K562 (cell line): Measurements from ENCODE around the gene TENM4. TPM values are rescaled to one million over a fixed set of nuclear protein-coding genes. Genes with fewer than 3 reads are reported as not detected.

Source experiments
- ATAC-seq: fragments of 200-7000 bp; cut with Tn5 transposase; 3 replicates; pipeline ENCODE4 v1.9.1; 2020; ENCODE audit warnings: moderate library complexity
- BruUV-seq: library from RNA; stranded (reverse); fragments of 400-500 nt; replicated peaks from 2 replicates; lab custom pipeline; 2021; lab: Mats Ljungman, UMichigan
- CTCF ChIA-PET: fragments of 300-600 bp; formaldehyde crosslinking; extraction: SDS; loops from one replicate; lab custom pipeline; 2021; ENCODE audit warnings: low intra/inter-chr PET ratio; lab: Yijun Ruan, JAX
- POLR2A ChIA-PET: fragments of 300-600, 350-650 bp; sonication (Branson Sonifier 250); formaldehyde crosslinking; extraction: SDS; loops from one replicate; lab custom pipeline; 2021; ENCODE audit warnings: antibody characterized with exemption, inconsistent platforms; lab: Yijun Ruan, JAX
- DNase-seq, 4 experiments: peaks; one replicate each; pipeline versions ENCODE4 v3.0.0 to v3.0.0-alpha.2; 2011 to 2018; ENCODE audit warnings: low spot score in 3 of 4, mixed read lengths in 3 of 4; ENCODE audit errors: extremely low read depth in 1 of 4
- FAIRE-seq: peaks from 2 replicates; lab custom pipeline; 2011; peaks lifted over from hg19 to GRCh38; lab: Jason Lieb, UNC
- H2AFZ ChIP-seq: 2 replicates; pipeline ENCODE4 v1.6.0; 2011; ENCODE audit warnings: low read depth, low read length, control low read depth, inconsistent platforms
- H3K27ac ChIP-seq: fragments of 200-600 bp; 3 replicates; pipeline ENCODE4 v1.8.0; 2011; ENCODE audit warnings: low read depth, mild to moderate bottlenecking, control low read depth, inconsistent platforms, low read length, moderate library complexity, mixed read lengths; ENCODE audit errors: extremely low read depth
- H3K27me3 ChIP-seq, 2 experiments: fragments of 300-600 bp in 1 of 2; 2 replicates in 1 of 2; 3 replicates in 1 of 2; pipeline versions ENCODE4 v1.6.0 to v1.8.0; 2011; ENCODE audit warnings: inconsistent platforms in 2 of 2, low read length in 2 of 2, mild to moderate bottlenecking in 1 of 2, mixed read lengths in 1 of 2, moderate library complexity in 1 of 2; ENCODE audit not compliant: control insufficient read depth in 2 of 2, insufficient read depth in 2 of 2
- H3K36me3 ChIP-seq: fragments of 300-600 bp; 3 replicates; pipeline ENCODE4 v1.8.0; 2011; ENCODE audit warnings: mild to moderate bottlenecking, low read length, inconsistent platforms; ENCODE audit not compliant: control insufficient read depth, insufficient read depth
- H3K4me1 ChIP-seq, 2 experiments: fragments of 200-600 bp in 1 of 2; replicated peaks in 1 of 2; 2 replicates in 1 of 2; 3 replicates in 1 of 2; pipeline versions ENCODE4 v1.5.1 to v1.8.0; 2011; ENCODE audit warnings: inconsistent platforms in 2 of 2, low read length in 2 of 2, mild to moderate bottlenecking in 1 of 2, mixed read lengths in 1 of 2, moderate library complexity in 1 of 2; ENCODE audit not compliant: control insufficient read depth in 2 of 2, insufficient read depth in 2 of 2
- H3K4me2 ChIP-seq: 2 replicates; pipeline ENCODE4 v1.6.1; 2011; ENCODE audit warnings: low read length, control low read depth, inconsistent platforms, mixed read lengths; ENCODE audit not compliant: insufficient read depth
- H3K4me3 ChIP-seq: fragments of 200-600 bp; sonication (generic), shearing (Covaris generic); 2 replicates; pipeline ENCODE4 v1.5.1; 2016; ENCODE audit warnings: control low read depth, inconsistent platforms
- H3K79me2 ChIP-seq: fragments of 200-600 bp; 3 replicates; pipeline ENCODE4 v1.8.0; 2011; ENCODE audit warnings: low read length, inconsistent platforms; ENCODE audit not compliant: control insufficient read depth, insufficient read depth
- H3K9ac ChIP-seq, 2 experiments: 2 replicates each; pipeline versions ENCODE4 v1.6.0 to v1.6.1; 2011; ENCODE audit warnings: low read depth in 2 of 2, low read length in 2 of 2, control low read depth in 1 of 2, inconsistent platforms in 1 of 2, mild to moderate bottlenecking in 1 of 2, mixed read lengths in 1 of 2; ENCODE audit not compliant: insufficient read depth in 1 of 2
- H3K9me1 ChIP-seq: one replicate; pipeline ENCODE4 v1.6.0; 2011; ENCODE audit warnings: inconsistent platforms, mild to moderate bottlenecking, low read length, moderate library complexity; ENCODE audit not compliant: control insufficient read depth, insufficient read depth
- H3K9me3 ChIP-seq: replicated peaks from 2 replicates; pipeline ENCODE4 v1.5.1; 2011; ENCODE audit warnings: low read depth, low read length, inconsistent platforms; ENCODE audit not compliant: control insufficient read depth, insufficient read depth
- H4K20me1 ChIP-seq: replicated peaks from 2 replicates; pipeline ENCODE4 v1.6.1; 2011; ENCODE audit warnings: low read length, inconsistent platforms, mixed read lengths; ENCODE audit not compliant: control insufficient read depth, insufficient read depth
- EGR1 ChIP-seq: fragments of 450-650 bp; conservative IDR thresholded peaks from 2 replicates; pipeline ENCODE4 v1.6.1; 2017; ENCODE audit warnings: mild to moderate bottlenecking
- FOS ChIP-seq: IDR thresholded peaks from 3 replicates; pipeline ENCODE4 v1.6.1; 2011; ENCODE audit not compliant: insufficient read length; ENCODE audit errors: extremely low read depth
- KHSRP ChIP-seq: fragments of 450-650 bp; IDR thresholded peaks from 2 replicates; pipeline ENCODE4 v1.6.1; 2017
- MBD1 ChIP-seq: fragments of 250-450 bp; sonication (Bioruptor Pico); IDR thresholded peaks from 2 replicates; pipeline ENCODE4 v1.8.0; 2022; ENCODE audit warnings: inconsistent platforms
- MXI1 ChIP-seq: IDR thresholded peaks from 2 replicates; pipeline ENCODE4 v1.6.1; 2011; ENCODE audit warnings: low read depth, mild to moderate bottlenecking, improper control_type of control experiment, low read length
- NFE2L1 ChIP-seq: fragments of 450-650 bp; IDR thresholded peaks from 2 replicates; pipeline ENCODE4 v1.6.1; 2016; ENCODE audit warnings: missing genetic modification characterization, low read depth, mild to moderate bottlenecking, missing compliant biosample characterization, moderate library complexity, borderline replicate concordance
- SRSF7 ChIP-seq: fragments of 200-400 bp; formaldehyde crosslinking; optimal IDR thresholded peaks from 2 replicates; pipeline ENCODE3; 2017; ENCODE audit warnings: mild to moderate bottlenecking, low read depth, low read length
- TCF3 ChIP-seq: sonication (generic); formaldehyde crosslinking; IDR thresholded peaks from 2 replicates; pipeline ENCODE4 v1.4.0; 2020; ENCODE audit warnings: mild to moderate bottlenecking, missing genetic modification reagents
- ZFP36 ChIP-seq: fragments of 150-350 bp; IDR thresholded peaks from 2 replicates; pipeline ENCODE4 v1.6.1; 2018; ENCODE audit warnings: low read length, low read depth; ENCODE audit not compliant: partially characterized antibody
- ZNF253 ChIP-seq: fragments of 250-450 bp; sonication (Bioruptor Pico); conservative IDR thresholded peaks from 2 replicates; pipeline ENCODE4 v1.6.1; 2021; ENCODE audit warnings: mild to moderate bottlenecking
- ZNF696 ChIP-seq: fragments of 250-450 bp; sonication (Bioruptor Pico); conservative IDR thresholded peaks from 2 replicates; pipeline ENCODE4 v1.4.0; 2020; ENCODE audit warnings: mild to moderate bottlenecking, moderate library complexity
- ZNF75A ChIP-seq: fragments of 450-650 bp; formaldehyde crosslinking; IDR thresholded peaks from 2 replicates; pipeline ENCODE4 v1.4.0; 2020; ENCODE audit warnings: mild to moderate bottlenecking
- WGBS: fragments of 100-300 bp; shearing (Covaris generic); methylation state at CpG from one replicate; pipeline ENCODE4 v1.1.6; 2016; ENCODE audit warnings: low coverage, mixed read lengths; ENCODE audit not compliant: insufficient coverage; ENCODE audit errors: missing lambda C conversion rate; 5-methylcytosine and 5-hydroxymethylcytosine counted together
- in situ Hi-C: fragments of 300-500 bp; cut with MboI; formaldehyde crosslinking; loops from 4 replicates; pipeline ENCODE4 v1.15.0; 2018; ENCODE audit warnings: inconsistent platforms, mixed read lengths
- intact Hi-C: fragments of 100-400 bp; cut with micrococcal nuclease; formaldehyde crosslinking; loops from 2 replicates; pipeline ENCODE4 v1.14.2; 2022
- polyA plus RNA-seq, 8 experiments: library from polyadenylated mRNA; depleted of rRNA in 4 of 8; stranded (reverse) in 5 of 8; unstranded in 3 of 8; fragments of >200 nt; fragmentation: Nextera tagmentation in 2 of 8; fragmentation: Illumina TruSeq in 1 of 8; extraction: Ambion mirVana in 2 of 8; extraction: Trizol in 1 of 8; gene quantifications; 2 replicates each; pipeline versions ENCODE4 v1.2.1 to v1.2.3, GENCODE V29; 2011 to 2014; ENCODE audit warnings: inconsistent platforms in 1 of 8, missing spikeins in 1 of 8
- total RNA-seq, 7 experiments: library from RNA; depleted of rRNA in 6 of 7; stranded (reverse); fragments of >200 nt in 6 of 7; fragmentation: Illumina TruSeq in 2 of 7; extraction: Trizol in 2 of 7; gene quantifications; 2 replicates each; pipeline versions ENCODE4 v1.2.1 to v1.2.3, GENCODE V29; 2011 to 2021; ENCODE audit warnings: low replicate concordance in 1 of 7

The TENM4 gene
- total and polyA plus RNA-seq, 9 of the 15 experiments (the other 6 are each of a cell fraction or from before 2014, with no cell fraction given) = 0.16 TPM; not detected in 8

- TF ChIP-seq MBD1 (CRISPR knock-in tag) (no peak), ZNF253 (CRISPR knock-in tag) (no peak), ZNF75A (CRISPR knock-in tag) (no peak), KHSRP (no peak), MXI1 (no peak), NFE2L1 (tag) (no peak)
These were observed 600.6 kb downstream of the TENM4 start (continued) for GRCh38 chr11:78840200-78840599.

- POLR2A ChIA-PET = no interaction called here
- no peaks in the 10 kb centered on the region for H3K36me3 ChIP-seq
- H3K9me1 ChIP-seq = no peaks in the 10 kb centered on the region
- H3K9ac ChIP-seq = no peak overlapping the region
- TF ChIP-seq ZFP36 (no peak), NFE2L1 (tag) (no peak), FOS (no peak), EGR1 (no peak), SRSF7 (no peak), ZNF696 (CRISPR knock-in tag) (no peak), TCF3 (CRISPR knock-in tag) (no peak)
- in situ Hi-C loops (no loop called here), intact Hi-C loops (no loop called here)
- no peak overlapping the region for H3K4me2 ChIP-seq
- no peaks in the 10 kb centered on the region; a peak in 1 of 5 replicates for H3K27me3 ChIP-seq
- H4K20me1 ChIP-seq = no peaks in the 10 kb centered on the region; the same call in 1 of the 2 replicates
- no peak for FAIRE-seq
- DNase-seq = no peak
- H3K9me3 ChIP-seq = no peaks in the 10 kb centered on the region
- whole genome bisulfite sequencing = 0% methylated on average over 2 of the region's 2 CpGs
- BruUV-seq = no TSS peak
- no peaks in the 10 kb centered on the region for H3K4me1 ChIP-seq
- no peak overlapping the region for H3K4me3 ChIP-seq
- H2AFZ ChIP-seq = no peak overlapping the region
- H3K79me2 ChIP-seq = no peaks in the 10 kb centered on the region
- no peak overlapping the region for H3K27ac ChIP-seq
- no peak for ATAC-seq
- CTCF ChIA-PET = no interaction called here
These were observed 602.4 kb downstream of the TENM4 start for GRCh38 chr11:78838417-78838816.
